Prostate gland (tissue), 2 donors: ENCODE results near the gene PRR14L. TPM values are rescaled to one million over a fixed set of nuclear protein-coding genes. Genes with fewer than 3 reads are reported as not detected.

ENCODE experiments used
- DNase-seq: peaks from one replicate; pipeline ENCODE4 v3.0.0-alpha.2; 2019; ENCODE audit warnings: low spot score
- H3K27ac ChIP-seq, 2 donors: fragments of 200-600 bp; sonication (generic); 2 replicates each; pipeline ENCODE4 v1.5.1; 2017 to 2019
- H3K27me3 ChIP-seq: fragments of 200-600 bp; sonication (generic); replicated peaks from 2 replicates; pipeline ENCODE4 v1.5.1; 2019; ENCODE audit not compliant: insufficient read depth
- H3K36me3 ChIP-seq, 2 donors: fragments of 200-600 bp; sonication (generic); 1 replicate in 1 of 2; 2 replicates in 1 of 2; pipeline versions ENCODE4 v1.5.1 to v1.8.1; 2017 to 2019
- H3K4me1 ChIP-seq: fragments of 200-600 bp; sonication (generic); replicated peaks from 2 replicates; pipeline ENCODE4 v1.5.1; 2019
- H3K4me3 ChIP-seq, 2 donors: fragments of 200-600 bp; sonication (generic); 2 replicates each; pipeline ENCODE4 v1.5.1; 2017 to 2019
- H3K9me3 ChIP-seq: fragments of 200-600 bp; sonication (generic); 2 replicates; pipeline ENCODE4 v1.5.1; 2017
- CTCF ChIP-seq, 4 experiments: fragments of 200-600 bp in 2 of 4; fragments of 450-650 bp in 2 of 4; sonication (generic) in 2 of 4; IDR thresholded peaks; 1 replicate in 3 of 4; 2 replicates in 1 of 4; pipeline ENCODE4 v1.5.1; 2016 to 2019; ENCODE audit warnings: antibody characterized with exemption in 4 of 4, mild to moderate bottlenecking in 2 of 4, moderate library complexity in 2 of 4
- POLR2A ChIP-seq: fragments of 450-650 bp; IDR thresholded peaks from one replicate; pipeline ENCODE4 v1.6.1; 2016; ENCODE audit warnings: antibody characterized with exemption, mild to moderate bottlenecking
- POLR2AphosphoS5 ChIP-seq: sonication (generic); formaldehyde crosslinking; IDR thresholded peaks from one replicate; pipeline ENCODE4 v1.6.1; 2017; ENCODE audit warnings: antibody characterized with exemption
- WGBS: methylation state at CpG from one replicate; pipeline ENCODE4 v1.1.5; 2018; 5-methylcytosine and 5-hydroxymethylcytosine counted together
- intact Hi-C: fragments of 100-400 bp; cut with DNase I; formaldehyde crosslinking; loops from one replicate; pipeline ENCODE4 v1.14.2; 2022
- total RNA-seq, 2 donors: library from RNA; depleted of rRNA; stranded (reverse); fragments of >200 nt; gene quantifications; one replicate each; pipeline ENCODE4 v1.1.0, GENCODE V29; 2016

PRR14L gene
- total RNA-seq, 2 donors from 2014 or later = 17.7 to 42.4 TPM

GRCh38 chr22:31651664-31652063 lies 98.3 kb downstream of the PRR14L start:
- TF ChIP-seq POLR2A (no peak), POLR2AphosphoS5 (no peak), CTCF (IDR thresholded peaks at IDR 0.05) (no peak)
- no peak overlapping the region for H3K27ac ChIP-seq
- intact Hi-C loops = no loop called here
- H3K4me3 ChIP-seq = no peak overlapping the region
- no peaks in the 10 kb centered on the region for H3K9me3 ChIP-seq
- no peak for DNase-seq
- no peaks in the 10 kb centered on the region for H3K27me3 ChIP-seq
- 86% methylated on average over 4 of the region's 4 CpGs for WGBS
- no peaks in the 10 kb centered on the region for H3K4me1 ChIP-seq
- no peaks in the 10 kb centered on the region for H3K36me3 ChIP-seq

- H3K4me3 ChIP-seq = no peak overlapping the region
- H3K27me3 ChIP-seq = no peaks in the 10 kb centered on the region
- no peaks in the 10 kb centered on the region for H3K9me3 ChIP-seq
- H3K4me1 ChIP-seq = no peaks in the 10 kb centered on the region
- H3K27ac ChIP-seq = no peak overlapping the region
- TF ChIP-seq CTCF (IDR thresholded peaks at IDR 0.05) (no peak), POLR2AphosphoS5 (no peak), POLR2A (no peak)
- DNase-seq = no peak
- 63% methylated on average over 6 of the region's 6 CpGs for WGBS
- no peaks in the 10 kb centered on the region for H3K36me3 ChIP-seq
- intact Hi-C loops = no loop called here
These were observed 99.5 kb downstream of the PRR14L start for GRCh38 chr22:31650391-31650790.

- WGBS = 74% methylated on average over 11 of the region's 11 CpGs
- intact Hi-C loops = no loop called here
These were observed 102.2 kb downstream of the PRR14L start for GRCh38 chr22:31647523-31648320.

GRCh38 chr22:31647066-31647465 lies 102.9 kb downstream of the PRR14L start:
- H3K27ac ChIP-seq = no peak overlapping the region
- no peaks in the 10 kb centered on the region for H3K27me3 ChIP-seq
- H3K4me3 ChIP-seq = no peak overlapping the region
- WGBS = 61% methylated on average over 3 of the region's 3 CpGs
- no peaks in the 10 kb centered on the region for H3K4me1 ChIP-seq
- no peak for DNase-seq
- no peaks in the 10 kb centered on the region for H3K9me3 ChIP-seq
- H3K36me3 ChIP-seq = no peaks in the 10 kb centered on the region
- no peak for TF ChIP-seq POLR2A
- TF ChIP-seq POLR2AphosphoS5 = no peak
- TF ChIP-seq CTCF (IDR thresholded peaks at IDR 0.05) = no peak
- intact Hi-C loops = no loop called here

More at GRCh38 chr22:31647523-31648320, 102.2 kb downstream of the PRR14L start:
- Histone ChIP-seq H3K9me3 (no peaks in the 10 kb centered on the region), H3K36me3 (no peaks in the 10 kb centered on the region), H3K27me3 (no peaks in the 10 kb centered on the region), H3K4me1 (no peaks in the 10 kb centered on the region), H3K27ac (no peak overlapping the region), H3K4me3 (no peak overlapping the region)
- no peak for DNase-seq
- no peak for TF ChIP-seq POLR2A

- H3K4me3 ChIP-seq = no peak overlapping the region
- DNase-seq = no peak
- H3K36me3 ChIP-seq = no peaks in the 10 kb centered on the region
- WGBS = 36% methylated on average over 6 of the region's 6 CpGs
- TF ChIP-seq POLR2A = no peak
- no peak for TF ChIP-seq CTCF (IDR thresholded peaks at IDR 0.05)
- TF ChIP-seq POLR2AphosphoS5 = no peak
- H3K4me1 ChIP-seq = no peaks in the 10 kb centered on the region
- intact Hi-C loops = no loop called here
- no peaks in the 10 kb centered on the region for H3K9me3 ChIP-seq
- H3K27ac ChIP-seq = no peak overlapping the region
- no peaks in the 10 kb centered on the region for H3K27me3 ChIP-seq
These were observed 103.5 kb downstream of the PRR14L start for GRCh38 chr22:31646186-31647019.
